Stimulated activated CD4-positive, alpha-beta T cell treated with anti-CD3 and anti-CD28 coated beads, Interleukin-4, amount 100 ng/mL, for 1 hour (primary cell): ENCODE measurements around the gene NCKAP5.

Experiments
- DNase-seq: peaks from one replicate; pipeline ENCODE4 v3.0.0-alpha.2; 2020

NCKAP5 gene

DNA sequence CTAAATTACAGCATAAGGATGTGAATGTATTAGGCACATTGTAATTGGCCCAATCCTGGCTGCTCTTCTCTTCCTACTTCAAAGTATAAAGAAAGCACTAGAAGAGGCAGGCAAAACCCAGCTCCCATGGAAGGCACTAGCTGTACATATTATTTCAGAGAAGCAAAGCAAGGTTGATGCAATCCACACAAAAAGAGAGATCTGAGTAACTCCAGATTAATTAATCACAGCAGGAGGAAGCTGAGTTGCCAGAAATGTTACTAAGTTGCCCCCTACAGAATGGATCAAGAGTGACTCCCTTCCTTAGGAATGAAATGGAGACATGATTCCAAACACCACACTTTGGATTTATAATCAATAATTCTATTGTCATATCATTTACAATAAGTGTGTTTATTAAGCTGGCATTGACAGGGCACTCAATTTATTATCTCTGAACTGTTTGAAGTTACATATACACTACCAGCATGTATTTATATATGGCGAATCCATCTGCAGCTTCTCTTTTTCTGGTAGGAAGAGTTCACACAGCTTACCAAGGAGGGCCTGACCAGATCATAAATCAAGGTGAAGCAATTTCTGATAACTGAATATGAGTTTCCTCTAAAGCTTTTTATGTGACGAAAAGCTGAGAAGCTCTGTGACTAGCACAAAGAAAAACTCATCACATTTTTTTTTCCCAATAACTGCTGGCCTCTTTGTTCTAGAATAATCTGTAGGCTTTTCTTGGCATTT, 505.2 kb downstream of the NCKAP5 start:
- DNase-seq = no peak

GRCh38 chr2:133061874-133062593, 506.2 kb downstream of the NCKAP5 start:
- no peak for DNase-seq

DNA sequence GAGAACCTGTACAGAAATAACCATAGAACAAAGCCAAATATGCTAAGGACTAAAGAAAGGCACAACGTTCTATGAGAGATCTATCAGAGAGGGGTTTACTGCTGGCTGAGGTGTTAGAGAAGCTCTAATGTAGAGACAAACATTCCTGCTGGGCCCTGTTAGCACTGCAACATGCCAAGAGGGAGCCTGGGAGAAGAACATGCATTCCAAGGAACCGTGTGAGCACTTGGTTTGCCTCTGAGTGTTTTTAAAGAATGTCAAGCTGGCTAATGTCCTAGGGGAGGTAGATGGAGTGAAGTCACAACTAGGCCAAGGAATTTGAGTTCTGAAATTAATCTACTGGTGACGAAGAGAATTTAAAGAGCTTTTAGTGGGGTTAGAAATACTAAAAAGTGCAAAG, 514.0 kb downstream of the NCKAP5 start:
- no peak for DNase-seq

- no peak for DNase-seq
These were observed 514.7 kb downstream of the NCKAP5 start for GRCh38 chr2:133053541-133053940.

DNA sequence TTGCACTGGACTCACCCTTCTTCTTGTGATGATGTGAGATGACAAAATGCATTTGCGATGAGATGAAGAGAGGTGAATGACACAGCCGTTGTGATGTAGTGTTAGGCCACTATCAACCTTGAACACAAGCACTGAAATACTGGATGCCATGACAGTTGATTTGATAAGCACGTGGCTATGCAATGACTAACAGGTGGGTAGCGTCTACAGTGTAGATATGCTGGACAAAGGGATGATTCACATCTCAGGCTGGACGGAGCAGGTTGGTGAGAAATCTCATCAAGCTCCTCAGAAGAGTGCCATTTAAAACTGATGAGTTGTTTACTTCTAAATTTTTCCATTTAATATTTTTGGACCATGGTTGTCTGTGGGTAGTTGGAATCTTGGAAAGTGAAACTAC, 522.5 kb downstream of the NCKAP5 start:
- DNase-seq = no peak

DNA sequence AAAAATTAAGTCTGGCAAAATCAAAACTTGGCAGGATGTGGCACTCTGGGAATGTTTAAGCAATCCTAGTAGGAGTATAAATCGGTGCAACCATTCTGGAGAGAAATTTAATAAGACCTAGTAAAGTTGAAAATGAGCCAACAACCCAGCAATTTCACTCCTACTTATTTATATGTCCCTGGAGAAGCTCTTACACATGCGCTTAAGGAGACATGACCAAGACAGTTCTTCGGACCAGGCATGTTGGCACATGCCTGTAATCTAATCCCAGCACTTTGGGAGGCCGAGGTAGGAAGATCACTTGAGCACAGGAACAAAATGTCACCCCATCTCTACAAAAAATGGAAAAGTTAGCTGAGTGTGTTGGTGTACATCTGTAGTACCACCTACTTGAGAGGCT, 523.7 kb downstream of the NCKAP5 start:
- no peak for DNase-seq

GRCh38 chr2:133040170-133040569, 528.1 kb downstream of the NCKAP5 start:
- DNase-seq = no peak

GRCh38 chr2:133039531-133039930, 528.7 kb downstream of the NCKAP5 start:
- DNase-seq = no peak

GRCh38 chr2:133026536-133027177, 541.6 kb downstream of the NCKAP5 start:
- DNase-seq = no peak

DNA sequence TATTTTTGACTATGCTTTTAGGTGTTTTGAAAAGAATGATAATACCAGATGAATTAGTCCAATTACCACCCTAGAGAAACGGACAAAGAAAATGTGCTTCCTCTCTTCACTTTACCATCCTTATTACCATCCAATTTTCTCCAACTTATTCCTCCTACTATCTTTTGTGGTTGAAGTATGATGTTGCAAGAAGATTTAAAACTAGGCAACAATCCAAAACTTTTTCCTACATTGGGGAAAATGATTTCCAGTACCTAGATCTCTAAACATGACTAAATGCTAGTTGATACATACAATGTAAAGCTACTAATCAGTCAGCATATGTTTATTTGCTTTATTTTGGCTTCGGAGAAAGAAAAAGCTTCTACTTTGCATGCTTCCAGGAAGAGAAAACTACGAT, 543.3 kb downstream of the NCKAP5 start:
- no peak for DNase-seq

- no peak for DNase-seq
These were observed 555.2 kb downstream of the NCKAP5 start for GRCh38 chr2:133012847-133013734.

DNA sequence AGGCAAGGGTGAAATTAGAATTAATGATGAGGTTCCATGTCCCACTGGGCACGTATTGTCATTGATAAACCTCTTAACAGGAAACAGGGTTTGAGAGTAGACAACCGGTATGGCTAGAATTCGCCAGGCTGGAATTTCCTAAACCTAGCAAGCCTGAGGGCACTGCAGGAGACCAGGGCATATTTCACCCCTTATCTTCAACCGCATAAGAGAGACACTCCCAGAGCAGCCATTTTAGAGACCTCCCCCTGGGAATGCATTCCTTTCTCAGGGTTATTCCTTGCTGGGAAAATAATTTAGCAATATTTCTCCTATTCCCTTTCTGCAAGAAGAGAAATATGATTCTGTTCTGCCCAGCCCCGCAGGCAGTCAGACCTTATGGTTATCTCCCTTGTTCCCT, 563.6 kb downstream of the NCKAP5 start:
- DNase-seq = no peak

GRCh38 chr2:132999421-132999820, 568.8 kb downstream of the NCKAP5 start:
- DNase-seq = no peak

GRCh38 chr2:132998221-132998620, 570.0 kb downstream of the NCKAP5 start:
- no peak for DNase-seq

DNA sequence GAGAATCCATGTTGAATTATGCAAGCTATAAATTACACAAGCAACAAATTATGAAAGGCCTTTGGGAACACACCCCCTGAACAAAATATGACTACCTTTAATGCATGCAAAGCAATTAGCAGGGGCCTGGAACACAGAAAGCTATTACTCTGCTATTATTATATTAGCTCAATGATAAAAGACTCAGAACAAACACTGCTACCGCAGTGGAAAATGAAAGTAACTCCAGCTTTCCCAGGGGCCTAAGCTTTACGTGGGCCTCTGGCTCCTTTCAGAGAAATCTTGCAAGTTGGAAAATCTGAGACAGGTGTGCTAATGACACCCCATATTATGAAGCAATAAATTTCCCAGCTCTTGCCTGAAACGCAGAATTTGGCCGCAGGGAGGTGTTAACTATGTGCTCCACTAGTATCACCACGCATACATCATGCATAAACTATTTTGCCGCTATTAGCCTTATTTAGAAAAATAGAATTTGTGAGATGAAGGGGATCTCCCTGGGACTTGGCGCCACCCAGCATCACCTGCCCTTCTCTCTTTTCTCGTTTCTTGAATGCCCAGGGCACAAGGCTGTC, 576.7 kb downstream of the NCKAP5 start:
- DNase-seq = no peak

DNA sequence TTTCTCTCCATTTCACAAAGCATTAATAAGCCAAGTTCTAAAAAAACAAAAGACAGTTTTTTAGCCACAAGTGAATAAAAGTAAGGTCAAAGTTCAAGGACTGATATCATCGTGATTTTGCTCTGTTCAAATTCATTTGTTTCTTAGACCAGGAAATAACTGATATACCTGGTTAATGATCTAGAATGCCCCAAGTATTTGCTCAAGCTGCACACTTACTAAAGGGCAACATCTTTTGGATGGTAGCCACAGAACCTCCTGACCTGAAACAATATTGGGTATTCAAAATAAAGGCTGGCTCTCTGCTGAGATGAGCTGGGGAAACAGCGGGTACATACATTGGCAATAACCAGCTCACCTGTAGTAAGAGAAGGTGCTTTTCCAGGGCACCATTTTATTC, 583.5 kb downstream of the NCKAP5 start:
- DNase-seq = no peak

DNA sequence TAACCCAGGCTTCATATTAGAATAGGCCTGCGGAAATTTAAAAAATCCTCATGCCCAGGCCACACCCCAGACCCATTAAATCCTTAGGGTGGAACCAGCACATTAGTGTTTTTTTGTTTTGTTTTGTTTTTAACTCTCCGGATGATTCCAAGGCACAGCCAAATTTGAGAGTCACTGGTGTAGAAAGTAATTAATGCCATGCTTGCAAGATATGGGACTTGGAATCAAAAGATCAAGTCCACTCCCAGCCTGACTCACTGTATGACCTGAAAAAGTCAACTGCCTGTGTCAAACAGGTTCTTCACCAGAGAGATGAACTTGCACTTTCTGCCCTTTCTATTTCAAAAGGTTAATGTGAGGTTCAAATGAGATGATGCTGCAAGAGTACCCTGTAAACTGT, 588.0 kb downstream of the NCKAP5 start:
- no peak for DNase-seq

DNA sequence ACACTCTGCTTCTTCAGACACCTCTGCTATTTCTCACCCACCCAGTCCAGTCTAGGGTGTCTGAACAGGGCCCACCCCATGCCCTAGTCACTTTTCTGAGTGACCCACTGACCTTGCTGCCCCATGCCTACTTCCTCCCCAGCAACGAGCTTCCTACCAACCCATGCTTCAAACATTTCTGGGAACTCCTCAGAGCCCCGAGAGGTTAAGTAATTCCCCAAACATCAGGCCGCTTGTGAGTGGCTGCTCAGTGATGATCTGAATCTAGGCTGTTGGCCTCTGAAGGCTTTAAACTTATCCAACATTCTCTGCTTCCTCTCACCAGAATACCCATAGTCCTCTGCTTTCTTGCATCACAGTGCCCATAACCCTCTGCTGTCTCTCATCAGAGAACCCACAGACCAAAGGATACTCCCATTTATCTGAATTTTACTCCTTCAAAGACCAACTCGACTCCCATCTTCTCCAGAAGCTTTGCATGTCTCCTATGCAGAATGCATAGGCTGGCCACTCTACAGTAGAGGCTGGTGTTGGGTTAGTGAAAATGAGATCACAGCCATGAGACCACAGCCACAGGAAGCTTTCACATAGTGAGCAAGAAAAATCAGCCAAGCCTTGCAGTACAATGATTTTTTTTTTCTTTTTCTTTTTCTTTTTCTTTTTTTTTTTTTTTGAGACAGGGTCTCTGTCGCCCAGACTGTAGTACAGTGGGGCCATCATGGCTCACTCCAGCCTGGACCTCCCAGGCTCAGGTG, 588.7 kb downstream of the NCKAP5 start:
- no peak for DNase-seq

GRCh38 chr2:132978840-132979239, 589.4 kb downstream of the NCKAP5 start:
- DNase-seq = no peak

- DNase-seq = no peak
These were observed 590.3 kb downstream of the NCKAP5 start for GRCh38 chr2:132977812-132978529.
